Endothelial cell (in vitro differentiated cells): ENCODE data around the gene SCN1B. TPM values are rescaled to one million over a fixed set of nuclear protein-coding genes. Genes with fewer than 3 reads are reported as not detected.
"Not testable (repeated sequence)": the region's sequence is repeated elsewhere in the genome, so short reads cannot be mapped to it uniquely, and the experiment has no call there.

ENCODE experiments used
- DNase-seq: peaks from one replicate; pipeline ENCODE4 v3.0.0; 2021; ENCODE audit warnings: low spot score
- H3K27ac Mint-ChIP-seq: one replicate; pipeline ENCODE4 v1.8.0; 2021; ENCODE audit warnings: mixed read lengths, inconsistent platforms; ENCODE audit not compliant: unreplicated experiment
- H3K27me3 Mint-ChIP-seq: one replicate; pipeline ENCODE4 v1.8.0; 2021; ENCODE audit warnings: mild to moderate bottlenecking, moderate library complexity, mixed read lengths, inconsistent platforms; ENCODE audit not compliant: unreplicated experiment
- H3K36me3 Mint-ChIP-seq: one replicate; pipeline ENCODE4 v1.8.0; 2021; ENCODE audit warnings: mild to moderate bottlenecking, low read depth, mixed read lengths, inconsistent platforms; ENCODE audit not compliant: unreplicated experiment
- H3K4me1 Mint-ChIP-seq: one replicate; pipeline ENCODE4 v1.8.0; 2021; ENCODE audit warnings: mild to moderate bottlenecking, mixed read lengths, inconsistent platforms; ENCODE audit not compliant: unreplicated experiment
- H3K4me3 Mint-ChIP-seq: one replicate; pipeline ENCODE4 v1.8.0; 2021; ENCODE audit warnings: mild to moderate bottlenecking, mixed read lengths, inconsistent platforms; ENCODE audit not compliant: unreplicated experiment
- H3K9me3 Mint-ChIP-seq: one replicate; pipeline ENCODE4 v1.8.0; 2021; ENCODE audit warnings: mixed read lengths, inconsistent platforms; ENCODE audit not compliant: unreplicated experiment
- CTCF ChIP-seq: fragments of 200-600 bp; sonication (generic); IDR thresholded peaks from one replicate; pipeline ENCODE4 v1.5.0; 2021; ENCODE audit warnings: antibody characterized with exemption; ENCODE audit not compliant: unreplicated experiment
- total RNA-seq: library from RNA; stranded (reverse); fragmentation: NEBNext Ultra II Directional; extraction: Animal tissue kit (Norgen Biotek cat#: 25700); gene quantifications from one replicate; pipeline ENCODE4 v1.2.1, GENCODE V29; 2021; ENCODE audit not compliant: unreplicated experiment

Gene SCN1B
- total RNA-seq, 1 donor from 2014 or later, result 0.62 TPM

GRCh38 chr19:35013820-35014754, 16.2 kb upstream of the SCN1B start:
- peaks cover 14% of the 10 kb centered on the region for H3K4me1 Mint-ChIP-seq
- H3K36me3 Mint-ChIP-seq, result peaks cover 56% of the 10 kb centered on the region
- no peaks in the 10 kb centered on the region for H3K9me3 Mint-ChIP-seq
- H3K4me3 Mint-ChIP-seq, result peak overlapping the region; percentile 76
- no peak for TF ChIP-seq CTCF
- peaks cover 16% of the 10 kb centered on the region for H3K27me3 Mint-ChIP-seq
- H3K27ac Mint-ChIP-seq, result peak overlapping the region; percentile 52
- DNase-seq, result no peak

- not testable (repeated sequence) for DNase-seq, H3K9me3 Mint-ChIP-seq
- peak overlapping the region; percentile 52 for H3K27ac Mint-ChIP-seq
- peaks cover 20% of the 10 kb centered on the region for H3K27me3 Mint-ChIP-seq
- peaks cover 60% of the 10 kb centered on the region for H3K36me3 Mint-ChIP-seq
- H3K4me1 Mint-ChIP-seq, result peaks cover 14% of the 10 kb centered on the region
- peak overlapping the region; percentile 76 for H3K4me3 Mint-ChIP-seq
Measured at GRCh38 chr19:35014774-35015173, 15.5 kb upstream of the SCN1B start.

- peaks cover 58% of the 10 kb centered on the region for H3K36me3 Mint-ChIP-seq
- H3K27ac Mint-ChIP-seq, result peak overlapping the region; percentile 41
- no peak for DNase-seq
- peak overlapping the region; percentile 49 for H3K4me3 Mint-ChIP-seq
- no peak for TF ChIP-seq CTCF
- no peaks in the 10 kb centered on the region for H3K9me3 Mint-ChIP-seq
- peaks cover 21% of the 10 kb centered on the region for H3K27me3 Mint-ChIP-seq
- H3K4me1 Mint-ChIP-seq, result peaks cover 12% of the 10 kb centered on the region
Measured at GRCh38 chr19:35015270-35015953, 14.9 kb upstream of the SCN1B start.

- H3K36me3 Mint-ChIP-seq, result peaks cover 59% of the 10 kb centered on the region
Measured at GRCh38 chr19:35015954-35016351, 14.3 kb upstream of the SCN1B start.

More at GRCh38 chr19:35015954-35016351, 14.3 kb upstream of the SCN1B start:
- no peaks in the 10 kb centered on the region for H3K9me3 Mint-ChIP-seq
- H3K27me3 Mint-ChIP-seq, result peaks cover 21% of the 10 kb centered on the region
- TF ChIP-seq CTCF, result no peak
- peak overlapping the region; percentile 49 for H3K4me3 Mint-ChIP-seq
- H3K4me1 Mint-ChIP-seq, result peaks cover 11% of the 10 kb centered on the region
- DNase-seq, result no peak
- peak overlapping the region; percentile 31 for H3K27ac Mint-ChIP-seq
